B cell (primary cell): Measurements from ENCODE around the gene UBE2O. TPM values are rescaled to one million over a fixed set of nuclear protein-coding genes. Genes with fewer than 3 reads are reported as not detected.

Source experiments
- ATAC-seq: fragments of 200-7000 bp; cut with Tn5 transposase; one replicate; pipeline ENCODE4 v1.10.0; 2021; ENCODE audit warnings: low read depth, mild to moderate bottlenecking, moderate number of reproducible peaks, moderate library complexity
- CTCF ChIA-PET: fragments of 350-600 bp; sonication (Branson Sonifier 250); formaldehyde crosslinking; loops from one replicate; lab custom pipeline; 2021; ENCODE audit warnings: antibody characterized with exemption, inconsistent platforms; lab: Charles Lee
- POLR2A ChIA-PET: fragments of 350-600 bp; sonication (Branson Sonifier 250); formaldehyde crosslinking; loops from one replicate; lab custom pipeline; 2021; ENCODE audit warnings: antibody characterized with exemption; lab: Charles Lee
- DNase-seq: peaks from one replicate; pipeline ENCODE4 v3.0.0; 2013
- H2AFZ ChIP-seq: 2 replicates; pipeline ENCODE4 v1.6.1; 2012; ENCODE audit warnings: mild to moderate bottlenecking, low read depth, low read length; ENCODE audit not compliant: insufficient read depth, poor library complexity, severe bottlenecking
- H3K27ac ChIP-seq, 2 donors: 1 replicate in 1 of 2; 2 replicates in 1 of 2; pipeline ENCODE4 v1.5.1; 2012 to 2013; ENCODE audit warnings: low read length in 2 of 2, mild to moderate bottlenecking in 2 of 2, moderate library complexity in 1 of 2
- H3K27me3 ChIP-seq, 4 experiments: fragments of 200-600 bp in 1 of 4; sonication (generic) in 1 of 4; replicated peaks in 1 of 4; 1 replicate in 2 of 4; 2 replicates in 2 of 4; pipeline versions ENCODE4 v1.6.1 to v1.7.0; 2013 to 2016; ENCODE audit warnings: low read length in 3 of 4, mild to moderate bottlenecking in 2 of 4, mixed read lengths in 1 of 4, moderate library complexity in 1 of 4; ENCODE audit not compliant: insufficient read depth in 4 of 4, control insufficient read depth in 3 of 4; ENCODE audit errors: control extremely low read depth in 1 of 4
- H3K36me3 ChIP-seq, 2 experiments: replicated peaks in 1 of 2; 1 replicate in 1 of 2; 2 replicates in 1 of 2; pipeline versions ENCODE4 v1.6.1 to v1.7.1; 2013; ENCODE audit warnings: low read length in 1 of 2; ENCODE audit not compliant: insufficient read depth in 2 of 2, control insufficient read depth in 1 of 2; ENCODE audit errors: control extremely low read depth in 1 of 2, extremely low read depth in 1 of 2
- H3K4me1 ChIP-seq, 2 donors: fragments of 200-600 bp in 1 of 2; sonication (generic) in 1 of 2; 1 replicate in 1 of 2; 2 replicates in 1 of 2; pipeline versions ENCODE4 v1.5.1 to v1.6.1; 2013 to 2017; ENCODE audit warnings: low read length in 2 of 2; ENCODE audit not compliant: control insufficient read depth in 2 of 2, insufficient read depth in 2 of 2
- H3K4me2 ChIP-seq: replicated peaks from 2 replicates; pipeline ENCODE3; 2012; ENCODE audit warnings: mild to moderate bottlenecking, low read depth, low read length; ENCODE audit not compliant: poor library complexity, severe bottlenecking
- H3K4me3 ChIP-seq, 5 experiments: fragments of 200-600 bp in 1 of 5; sonication (generic) in 1 of 5; 1 replicate in 3 of 5; 2 replicates in 2 of 5; pipeline versions ENCODE4 v1.5.1 to v1.7.0; 2011 to 2016; ENCODE audit warnings: low read length in 4 of 5, mild to moderate bottlenecking in 4 of 5, low read depth in 2 of 5, control low read depth in 1 of 5, moderate library complexity in 1 of 5; ENCODE audit not compliant: insufficient read depth in 1 of 5; ENCODE audit errors: control extremely low read depth in 1 of 5, extremely low read depth in 1 of 5
- H3K79me2 ChIP-seq: fragments of 200-600 bp; sonication (generic); one replicate; pipeline ENCODE4 v1.6.0; 2016; ENCODE audit warnings: low read length; ENCODE audit not compliant: control insufficient read depth, insufficient read depth
- H3K9ac ChIP-seq: fragments of 200-600 bp; sonication (generic); 2 replicates; pipeline ENCODE4 v1.6.1; 2017; ENCODE audit warnings: mild to moderate bottlenecking, low read length, moderate library complexity
- H3K9me3 ChIP-seq, 3 donors: one replicate each; pipeline versions ENCODE4 v1.6.1 to v1.7.1; 2013; ENCODE audit warnings: low read length in 2 of 3; ENCODE audit not compliant: control insufficient read depth in 2 of 3, insufficient read depth in 1 of 3; ENCODE audit errors: control extremely low read depth in 1 of 3
- H4K20me1 ChIP-seq: 2 replicates; pipeline ENCODE4 v1.6.0; 2012; ENCODE audit warnings: mild to moderate bottlenecking, low read length; ENCODE audit not compliant: insufficient read depth, control insufficient read depth, poor library complexity, severe bottlenecking
- H3K27ac Mint-ChIP-seq: one replicate; pipeline ENCODE4 v1.8.0; 2021; ENCODE audit warnings: mixed read lengths
- H3K27me3 Mint-ChIP-seq: one replicate; pipeline ENCODE4 v1.8.0; 2021; ENCODE audit warnings: mixed read lengths
- H3K4me1 Mint-ChIP-seq: one replicate; pipeline ENCODE4 v1.8.0; 2021; ENCODE audit warnings: mixed read lengths
- H3K4me3 Mint-ChIP-seq: one replicate; pipeline ENCODE4 v1.8.0; 2021; ENCODE audit warnings: mixed read lengths
- H3K9me3 Mint-ChIP-seq: one replicate; pipeline ENCODE4 v1.8.0; 2022; ENCODE audit warnings: mixed read lengths; ENCODE audit not compliant: insufficient read depth
- CTCF ChIP-seq: fragments of 200-600 bp; IDR thresholded peaks from one replicate; pipeline ENCODE4 v1.8.0; 2022; ENCODE audit warnings: antibody characterized with exemption, mild to moderate bottlenecking
- EZH2 ChIP-seq: IDR thresholded peaks from 2 replicates; pipeline ENCODE4 v1.6.1; 2012; ENCODE audit warnings: borderline replicate concordance, low read depth, mild to moderate bottlenecking, moderate library complexity, low read length; ENCODE audit not compliant: insufficient read depth, poor library complexity, severe bottlenecking
- WGBS: methylation state at CpG from one replicate; pipeline ENCODE4 v1.1.5; 2013; ENCODE audit warnings: missing lambda C conversion rate; ENCODE audit not compliant: insufficient coverage; 5-methylcytosine and 5-hydroxymethylcytosine counted together
- intact Hi-C: fragments of 100-400 bp; cut with micrococcal nuclease; formaldehyde crosslinking; loops from one replicate; pipeline ENCODE4 v1.10.0; 2022
- polyA plus RNA-seq: library from polyadenylated mRNA; depleted of rRNA; stranded (reverse); fragments of >200 nt; gene quantifications from 2 replicates; pipeline ENCODE4 v1.2.3, GENCODE V29; 2012
- total RNA-seq, 2 donors: library from RNA; stranded (reverse); fragments of 120-200 nt in 1 of 2; gene quantifications; 1 replicate in 1 of 2; 2 replicates in 1 of 2; pipeline versions ENCODE4 v1.2.3 to v1.2.4, GENCODE V29; 2013 to 2022

Gene UBE2O
- total and polyA plus RNA-seq, 2 donors (not counting 1 experiment from before 2014, with no cell fraction given): 41.3 to 54.0 TPM

GRCh38 chr17:76439314-76439928, 13.5 kb downstream of the UBE2O start:
- Mint-ChIP-seq H3K4me1 (peaks cover 73% of the 10 kb centered on the region), H3K9me3 (no peaks in the 10 kb centered on the region), H3K4me3 (no peak overlapping the region), H3K27me3 (no peaks in the 10 kb centered on the region), H3K27ac (no peak overlapping the region)
- no peak for DNase-seq
- Histone ChIP-seq H3K4me3 (no peak overlapping the region), H3K4me2 (peak overlapping the region; percentile 10), H4K20me1 (peaks cover 86% of the 10 kb centered on the region), H3K9ac (no peak overlapping the region), H3K4me1 (peaks cover 49 to 50% of the 10 kb centered on the region in 2 donors), H3K9me3 (no peaks in the 10 kb centered on the region), H3K27ac (no peak overlapping the region), H3K27me3 (no peaks in the 10 kb centered on the region), H3K36me3 (peaks cover 0 to 12% of the 10 kb centered on the region in 2 experiments), H2AFZ (no peak overlapping the region), H3K79me2 (peaks cover 100% of the 10 kb centered on the region)
- ChIA-PET CTCF (interaction anchor here (1.0 to 1.2 kb wide), 2 partner anchors 19 to 41 kb away, joined by 3 to 4 read pairs; no protein-coding TSS in a partner anchor), POLR2A (no interaction called here)
- TF ChIP-seq EZH2: no peak
- WGBS: 95% methylated on average over 5 of the region's 6 CpGs
- ATAC-seq: no peak
- intact Hi-C loops: no loop called here

GRCh38 chr17:76438906-76439305, 14.0 kb downstream of the UBE2O start:
- Mint-ChIP-seq H3K27me3 (no peaks in the 10 kb centered on the region), H3K4me1 (peaks cover 73% of the 10 kb centered on the region), H3K9me3 (no peaks in the 10 kb centered on the region), H3K4me3 (no peak overlapping the region), H3K27ac (no peak overlapping the region)
- DNase-seq: no peak
- CTCF ChIA-PET: interaction anchor here (1.0 to 1.2 kb wide), 2 partner anchors 20 to 41 kb away, joined by 3 to 4 read pairs; no protein-coding TSS in a partner anchor
- 97% methylated on average over 9 of the region's 9 CpGs for WGBS
- no peaks in the 10 kb centered on the region for H3K9me3 ChIP-seq
- no peak overlapping the region for H3K4me3 ChIP-seq
- peaks cover 81% of the 10 kb centered on the region for H4K20me1 ChIP-seq
- H3K4me2 ChIP-seq: peak overlapping the region; percentile 10
- H3K79me2 ChIP-seq: peaks cover 100% of the 10 kb centered on the region
- intact Hi-C loops: no loop called here
- ATAC-seq: no peak
- no peak for TF ChIP-seq CTCF
- no peak for TF ChIP-seq EZH2
- peaks cover 50% of the 10 kb centered on the region in 2 donors for H3K4me1 ChIP-seq
- no peak overlapping the region for H3K27ac ChIP-seq
- H3K9ac ChIP-seq: no peak overlapping the region
- H2AFZ ChIP-seq: no peak overlapping the region
- peaks cover 2 to 9% of the 10 kb centered on the region in 2 experiments for H3K36me3 ChIP-seq
- no peaks in the 10 kb centered on the region for H3K27me3 ChIP-seq
- POLR2A ChIA-PET: no interaction called here
